Thyroid gland (tissue), 4 donors: ENCODE data around the gene MPZL2. TPM values are rescaled to one million over a fixed set of nuclear protein-coding genes. Genes with fewer than 3 reads are reported as not detected.

Source experiments
- DNase-seq, 2 donors: peaks; one replicate each; pipeline ENCODE4 v3.0.0-alpha.2; 2019
- H3K27ac ChIP-seq, 3 donors: fragments of 200-600 bp; sonication (generic); 1 replicate in 2 of 3; 2 replicates in 1 of 3; pipeline ENCODE4 v1.5.1; 2016 to 2019; ENCODE audit warnings: mild to moderate bottlenecking in 1 of 3, moderate library complexity in 1 of 3
- H3K27me3 ChIP-seq: fragments of 200-600 bp; sonication (generic); one replicate; pipeline ENCODE4 v1.5.1; 2019
- H3K36me3 ChIP-seq, 2 donors: fragments of 200-600 bp; sonication (generic); one replicate each; pipeline ENCODE4 v1.5.1; 2016 to 2019
- H3K4me1 ChIP-seq, 2 donors: fragments of 200-600 bp; sonication (generic); one replicate each; pipeline ENCODE4 v1.5.1; 2017 to 2019
- H3K4me3 ChIP-seq, 3 donors: fragments of 200-600 bp; sonication (generic); replicated peaks in 1 of 3; 1 replicate in 2 of 3; 2 replicates in 1 of 3; pipeline ENCODE4 v1.5.1; 2016; ENCODE audit warnings: mild to moderate bottlenecking in 1 of 3
- H3K9me3 ChIP-seq: fragments of 200-600 bp; sonication (generic); one replicate; pipeline ENCODE4 v1.5.1; 2017
- POLR2A ChIP-seq, 2 donors: fragments of 450-650 bp; IDR thresholded peaks; one replicate each; pipeline ENCODE4 v1.6.1; 2017; ENCODE audit warnings: antibody characterized with exemption in 2 of 2, mild to moderate bottlenecking in 2 of 2, moderate library complexity in 1 of 2
- WGBS, 2 donors: methylation state at CpG; one replicate each; pipeline ENCODE4 v1.1.5; 2017; 5-methylcytosine and 5-hydroxymethylcytosine counted together
- intact Hi-C: fragments of 100-400 bp; cut with DNase I; formaldehyde crosslinking; loops from one replicate; pipeline ENCODE4 v1.15.1; 2023
- total RNA-seq, 4 donors: library from RNA; depleted of rRNA; stranded (reverse); fragments of >200 nt; gene quantifications; one replicate each; pipeline ENCODE4 v1.2.3, GENCODE V29; 2016
- TF ChIP-seq, protein P1 (sequence below), 6 experiments: fragments of 200-600 bp in 3 of 6; fragments of 450-650 bp in 3 of 6; sonication (generic) in 3 of 6; IDR thresholded peaks; one replicate each; pipeline ENCODE4 v1.5.1; 2016 to 2019; ENCODE audit warnings: antibody characterized with exemption in 6 of 6, mild to moderate bottlenecking in 2 of 6, inconsistent platforms in 1 of 6, moderate library complexity in 1 of 6

MPZL2 gene
- total RNA-seq, 4 donors from 2014 or later = 40.3 to 92.7 (median 76.1) TPM

DNA sequence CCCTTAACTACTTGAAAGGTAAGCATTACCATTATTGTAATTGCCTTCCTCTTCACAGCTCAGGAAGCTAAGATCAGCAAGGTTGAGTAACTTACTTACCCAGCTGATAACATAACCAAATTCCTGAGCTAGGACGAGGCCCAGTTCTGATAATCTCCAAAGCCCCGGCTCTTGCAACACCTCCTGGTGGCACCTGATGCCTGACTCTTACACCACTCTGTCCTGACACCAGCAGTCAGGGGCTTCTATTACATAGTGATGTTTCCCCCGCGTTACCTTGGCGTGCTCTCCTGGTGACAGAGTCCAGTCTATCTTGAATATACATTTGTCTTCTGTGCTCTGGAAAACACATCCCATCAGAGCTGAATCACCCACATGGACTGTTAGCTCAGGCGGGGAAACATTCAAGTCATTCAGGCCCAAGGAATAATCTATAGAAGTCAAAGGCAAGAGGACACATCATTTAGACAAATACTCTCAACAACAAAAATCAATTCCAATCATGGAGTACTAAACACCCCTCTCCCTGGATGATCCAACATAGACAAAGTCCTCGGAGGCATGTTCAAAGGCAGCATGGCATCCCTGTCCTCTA, 51.9 kb downstream of the MPZL2 start:
- TF ChIP-seq, protein P1, sequence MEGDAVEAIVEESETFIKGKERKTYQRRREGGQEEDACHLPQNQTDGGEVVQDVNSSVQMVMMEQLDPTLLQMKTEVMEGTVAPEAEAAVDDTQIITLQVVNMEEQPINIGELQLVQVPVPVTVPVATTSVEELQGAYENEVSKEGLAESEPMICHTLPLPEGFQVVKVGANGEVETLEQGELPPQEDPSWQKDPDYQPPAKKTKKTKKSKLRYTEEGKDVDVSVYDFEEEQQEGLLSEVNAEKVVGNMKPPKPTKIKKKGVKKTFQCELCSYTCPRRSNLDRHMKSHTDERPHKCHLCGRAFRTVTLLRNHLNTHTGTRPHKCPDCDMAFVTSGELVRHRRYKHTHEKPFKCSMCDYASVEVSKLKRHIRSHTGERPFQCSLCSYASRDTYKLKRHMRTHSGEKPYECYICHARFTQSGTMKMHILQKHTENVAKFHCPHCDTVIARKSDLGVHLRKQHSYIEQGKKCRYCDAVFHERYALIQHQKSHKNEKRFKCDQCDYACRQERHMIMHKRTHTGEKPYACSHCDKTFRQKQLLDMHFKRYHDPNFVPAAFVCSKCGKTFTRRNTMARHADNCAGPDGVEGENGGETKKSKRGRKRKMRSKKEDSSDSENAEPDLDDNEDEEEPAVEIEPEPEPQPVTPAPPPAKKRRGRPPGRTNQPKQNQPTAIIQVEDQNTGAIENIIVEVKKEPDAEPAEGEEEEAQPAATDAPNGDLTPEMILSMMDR (IDR thresholded peaks at IDR 0.05) = no peak
- TF ChIP-seq POLR2A (IDR thresholded peaks at IDR 0.05) = no peak
- Histone ChIP-seq H3K4me3 (no peak overlapping the region), H3K4me1 (peaks cover 0 to 14% of the 10 kb centered on the region in 2 donors), H3K27ac (no peak overlapping the region), H3K9me3 (no peaks in the 10 kb centered on the region), H3K27me3 (no peaks in the 10 kb centered on the region), H3K36me3 (no peaks in the 10 kb centered on the region)
- 77 to 83% methylated on average over 7 of the region's 7 CpGs for WGBS, 2 donors
- intact Hi-C loops = no loop called here
- DNase-seq = no peak

- Histone ChIP-seq H3K36me3 (no peaks in the 10 kb centered on the region), H3K4me3 (no peak overlapping the region), H3K27ac (no peak overlapping the region), H3K27me3 (no peaks in the 10 kb centered on the region), H3K4me1 (peaks cover 0 to 7% of the 10 kb centered on the region in 2 donors), H3K9me3 (no peaks in the 10 kb centered on the region)
- DNase-seq = no peak
- 28 to 46% methylated on average over 6 of the region's 6 CpGs for WGBS, 2 donors
- intact Hi-C loops = no loop called here
- TF ChIP-seq, protein P1 (IDR thresholded peaks at IDR 0.05) = no peak
- TF ChIP-seq POLR2A (IDR thresholded peaks at IDR 0.05) = no peak
These were observed 53.1 kb downstream of the MPZL2 start for GRCh38 chr11:118211006-118211405.

- Histone ChIP-seq H3K9me3 (no peaks in the 10 kb centered on the region), H3K27me3 (no peaks in the 10 kb centered on the region), H3K36me3 (no peaks in the 10 kb centered on the region), H3K27ac (no peak overlapping the region), H3K4me1 (peaks cover 0 to 7% of the 10 kb centered on the region in 2 donors), H3K4me3 (no peak overlapping the region)
- intact Hi-C loops = no loop called here
- TF ChIP-seq, protein P1 (IDR thresholded peaks at IDR 0.05) = no peak
- no peak for TF ChIP-seq POLR2A (IDR thresholded peaks at IDR 0.05)
- no peak for DNase-seq
- 91 to 98% methylated on average over 7 of the region's 7 CpGs for WGBS, 2 donors
These were observed 53.8 kb downstream of the MPZL2 start for GRCh38 chr11:118210323-118210722.

DNA sequence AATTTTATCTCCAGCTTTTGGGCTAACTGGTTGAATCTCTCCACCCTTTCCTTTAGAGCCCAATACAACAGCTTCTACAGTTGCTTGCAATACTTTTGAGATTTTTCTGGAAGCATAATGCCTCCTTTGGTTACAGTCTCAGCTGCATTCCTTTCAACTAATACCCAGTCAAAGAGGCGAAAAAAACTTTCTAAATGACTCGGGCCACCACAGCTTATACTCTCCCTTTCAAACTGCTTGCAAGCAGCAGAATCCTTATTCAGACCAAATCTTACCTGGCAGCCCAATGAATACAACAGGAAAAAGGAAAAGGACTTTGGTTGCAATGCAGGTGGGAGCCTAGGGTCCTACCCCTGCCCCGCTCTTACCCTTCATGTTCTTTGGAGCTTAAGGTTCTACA, 55.1 kb downstream of the MPZL2 start:
- peaks cover 0 to 7% of the 10 kb centered on the region in 2 donors for H3K4me1 ChIP-seq
- no peak overlapping the region for H3K4me3 ChIP-seq
- no peak overlapping the region for H3K27ac ChIP-seq
- no peak for TF ChIP-seq POLR2A (IDR thresholded peaks at IDR 0.05)
- TF ChIP-seq, protein P1 (IDR thresholded peaks at IDR 0.05) = no peak
- no peaks in the 10 kb centered on the region for H3K9me3 ChIP-seq
- 73 to 86% methylated on average over 3 of the region's 3 CpGs for WGBS, 2 donors
- intact Hi-C loops = no loop called here
- H3K27me3 ChIP-seq = no peaks in the 10 kb centered on the region
- H3K36me3 ChIP-seq = no peaks in the 10 kb centered on the region
- DNase-seq = no peak

DNA sequence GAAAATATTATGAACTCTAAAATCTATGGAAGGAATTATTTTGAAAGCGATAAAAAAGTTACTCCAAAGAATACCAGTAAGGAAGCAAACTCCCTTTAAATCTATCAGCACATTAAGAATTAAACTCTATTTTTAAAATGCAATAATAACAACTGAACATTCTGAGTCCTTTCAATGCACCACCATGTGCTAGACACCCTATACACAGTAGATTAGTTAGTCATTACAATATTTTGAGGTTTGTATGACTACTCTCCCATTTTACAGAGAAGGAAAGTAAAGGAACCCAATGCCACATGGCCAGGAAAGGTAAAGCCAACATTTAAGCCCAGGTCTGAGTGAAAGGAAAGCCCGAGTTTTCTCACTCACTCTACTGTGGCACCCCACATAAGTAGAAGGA, 57.0 kb downstream of the MPZL2 start:
- H3K27ac ChIP-seq = no peak overlapping the region
- no peaks in the 10 kb centered on the region for H3K36me3 ChIP-seq
- H3K4me1 ChIP-seq = peaks cover 0 to 7% of the 10 kb centered on the region in 2 donors
- TF ChIP-seq, protein P1 (IDR thresholded peaks at IDR 0.05) = no peak
- no peak for TF ChIP-seq POLR2A (IDR thresholded peaks at IDR 0.05)
- DNase-seq = no peak
- WGBS, 2 donors = 83 to 90% methylated on average over 2 of the region's 2 CpGs
- intact Hi-C loops = no loop called here
- no peak overlapping the region for H3K4me3 ChIP-seq
- no peaks in the 10 kb centered on the region for H3K27me3 ChIP-seq
- H3K9me3 ChIP-seq = no peaks in the 10 kb centered on the region
